Ovary (tissue), 3 donors: Measurements from ENCODE around the gene ALPG.

Source experiments
- EP300 ChIP-seq: sonication (generic); formaldehyde crosslinking; IDR thresholded peaks from one replicate; pipeline ENCODE4 v1.6.1; 2017; ENCODE audit warnings: antibody characterized with exemption
- POLR2A ChIP-seq: fragments of 450-650 bp; IDR thresholded peaks from one replicate; pipeline ENCODE4 v1.6.1; 2017; ENCODE audit warnings: antibody characterized with exemption, mild to moderate bottlenecking, moderate library complexity
- TF ChIP-seq, protein P1 (sequence below), 3 donors: fragments of 450-650 bp in 2 of 3; fragments of 200-600 bp in 1 of 3; IDR thresholded peaks; one replicate each; pipeline versions ENCODE4 v1.5.1 to v1.8.0; 2016 to 2022; ENCODE audit warnings: antibody characterized with exemption in 3 of 3, mild to moderate bottlenecking in 1 of 3
- donor health status: DM: no; HTN: no; CAD: no.

DNA sequence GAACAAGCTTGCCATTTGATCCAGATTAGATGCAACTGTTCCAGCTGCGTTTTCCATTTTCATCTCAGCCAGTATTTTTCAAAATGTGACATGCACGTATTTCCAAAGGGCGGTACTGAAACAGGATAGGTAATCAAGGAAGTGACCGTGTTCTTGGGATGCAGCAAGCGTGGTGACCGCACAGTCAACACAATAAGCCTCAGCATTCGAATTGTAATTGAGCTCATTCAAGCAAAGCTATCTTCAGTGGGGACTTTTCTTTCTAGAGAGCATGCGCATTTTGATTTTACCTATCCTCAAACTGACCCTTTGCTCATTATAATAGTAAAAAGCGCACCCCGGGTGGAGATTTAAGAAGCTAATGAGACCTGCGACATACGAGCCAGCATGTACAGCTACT is 31.5 kb upstream of the ALPG start:
- TF ChIP-seq, protein P1, sequence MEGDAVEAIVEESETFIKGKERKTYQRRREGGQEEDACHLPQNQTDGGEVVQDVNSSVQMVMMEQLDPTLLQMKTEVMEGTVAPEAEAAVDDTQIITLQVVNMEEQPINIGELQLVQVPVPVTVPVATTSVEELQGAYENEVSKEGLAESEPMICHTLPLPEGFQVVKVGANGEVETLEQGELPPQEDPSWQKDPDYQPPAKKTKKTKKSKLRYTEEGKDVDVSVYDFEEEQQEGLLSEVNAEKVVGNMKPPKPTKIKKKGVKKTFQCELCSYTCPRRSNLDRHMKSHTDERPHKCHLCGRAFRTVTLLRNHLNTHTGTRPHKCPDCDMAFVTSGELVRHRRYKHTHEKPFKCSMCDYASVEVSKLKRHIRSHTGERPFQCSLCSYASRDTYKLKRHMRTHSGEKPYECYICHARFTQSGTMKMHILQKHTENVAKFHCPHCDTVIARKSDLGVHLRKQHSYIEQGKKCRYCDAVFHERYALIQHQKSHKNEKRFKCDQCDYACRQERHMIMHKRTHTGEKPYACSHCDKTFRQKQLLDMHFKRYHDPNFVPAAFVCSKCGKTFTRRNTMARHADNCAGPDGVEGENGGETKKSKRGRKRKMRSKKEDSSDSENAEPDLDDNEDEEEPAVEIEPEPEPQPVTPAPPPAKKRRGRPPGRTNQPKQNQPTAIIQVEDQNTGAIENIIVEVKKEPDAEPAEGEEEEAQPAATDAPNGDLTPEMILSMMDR (IDR thresholded peaks at IDR 0.05): no peak
- TF ChIP-seq POLR2A: no peak
- no peak for TF ChIP-seq EP300
